ENCODE measurements around the gene SMYD3. TPM values are rescaled to one million over a fixed set of nuclear protein-coding genes. Genes with fewer than 3 reads are reported as not detected.

The SMYD3 gene
- total and polyA plus RNA-seq, 9 donors: 10.8 to 24.0 (median 13.7) TPM

GRCh38 chr1:246001837-246002230 is 505.2 kb downstream of the SMYD3 start:
- intact Hi-C loops (cut with DNase I): loop anchor here in 3 of 4 donors (5.0 to 10.0 kb wide), 2 partner anchors 845 to 847 kb away; partner anchors contain the start of gene KIF26B (in 2 of the 3)
- TF ChIP-seq EP300 (IDR thresholded peaks at IDR 0.05) (no peak), POLR2A (IDR thresholded peaks at IDR 0.05) (no peak), CTCF (IDR thresholded peaks at IDR 0.05) (no peak)

DNA sequence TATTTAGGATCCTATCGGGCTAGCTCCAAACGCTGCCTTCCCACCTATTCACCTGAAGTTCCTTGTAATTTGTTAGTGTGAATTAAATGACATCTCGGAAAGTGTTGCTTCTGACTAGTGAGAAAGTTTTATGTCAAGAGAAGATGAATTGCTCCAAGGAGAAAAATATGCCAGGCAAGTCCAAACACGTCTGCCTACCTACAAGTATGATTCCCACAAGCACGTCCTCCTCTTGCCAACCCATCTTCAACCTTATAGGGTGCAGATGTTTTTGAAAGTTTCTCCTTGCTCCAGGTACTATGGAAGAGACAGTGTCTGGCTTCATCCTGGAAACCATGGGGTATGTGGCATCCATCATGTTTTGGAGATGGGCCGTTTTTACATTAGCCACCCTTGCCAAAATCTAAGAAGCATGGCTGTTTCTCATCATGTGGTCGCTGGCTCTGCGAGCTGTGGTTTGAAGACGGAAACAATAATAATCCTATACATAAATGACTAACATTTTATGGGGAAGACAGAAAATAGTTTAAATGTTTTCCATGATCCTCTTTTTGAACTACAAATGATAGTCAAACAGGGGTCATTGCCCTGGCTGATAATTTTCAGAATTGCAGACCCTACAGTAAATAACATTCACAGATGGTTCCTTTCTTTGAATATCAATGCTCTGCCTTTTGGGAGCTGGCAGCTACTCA is 505.8 kb downstream of the SMYD3 start:
- no peak for DNase-seq
- TF ChIP-seq POLR2A (IDR thresholded peaks at IDR 0.05) (no peak), EP300 (IDR thresholded peaks at IDR 0.05) (no peak), CTCF (IDR thresholded peaks at IDR 0.05) (no peak)
- H3K4me3 ChIP-seq: no peak overlapping the region
- 61 to 75% (median 69%) methylated on average over 9 of the region's 9 CpGs for WGBS, 3 donors
- no peaks in the 10 kb centered on the region for H3K36me3 ChIP-seq
- H3K27me3 ChIP-seq: no peaks in the 10 kb centered on the region
- intact Hi-C loops (cut with DNase I): loop anchor here in 3 of 4 donors (5.0 to 10.0 kb wide), 2 partner anchors 844 to 846 kb away; partner anchors contain the start of gene KIF26B (in 2 of the 3)
- H3K9me3 ChIP-seq: no peaks in the 10 kb centered on the region
- H3K4me1 ChIP-seq (ENCODE audit: insufficient read depth): no peaks in the 10 kb centered on the region
- no peak overlapping the region for H3K27ac ChIP-seq

More at GRCh38 chr1:246001837-246002230, 505.2 kb downstream of the SMYD3 start:
- Histone ChIP-seq H3K27ac (no peak overlapping the region), H3K27me3 (no peaks in the 10 kb centered on the region), H3K36me3 (no peaks in the 10 kb centered on the region), H3K4me1 (ENCODE audit: insufficient read depth) (no peaks in the 10 kb centered on the region), H3K9me3 (no peaks in the 10 kb centered on the region), H3K4me3 (no peak overlapping the region)
- 50 to 73% (median 66%) methylated on average over 9 of the region's 9 CpGs for WGBS, 3 donors
- DNase-seq: no peak

GRCh38 chr1:246000638-246001015 is 506.5 kb downstream of the SMYD3 start:
- DNase-seq: no peak
- H3K9me3 ChIP-seq: no peaks in the 10 kb centered on the region
- no peak for TF ChIP-seq EP300 (IDR thresholded peaks at IDR 0.05)
- no peak for TF ChIP-seq POLR2A (IDR thresholded peaks at IDR 0.05)
- TF ChIP-seq CTCF (IDR thresholded peaks at IDR 0.05): no peak
- no peaks in the 10 kb centered on the region for H3K4me1 ChIP-seq (ENCODE audit: insufficient read depth)
- intact Hi-C loops (cut with DNase I): loop anchor here in 3 of 4 donors (5.0 to 10.0 kb wide), 2 partner anchors 843 to 846 kb away; partner anchors contain the start of gene KIF26B (in 2 of the 3)
- no peaks in the 10 kb centered on the region for H3K27me3 ChIP-seq
- 96 to 97% (median 97%) methylated on average over 5 of the region's 5 CpGs for WGBS, 3 donors
- H3K4me3 ChIP-seq: no peak overlapping the region
- H3K36me3 ChIP-seq: no peaks in the 10 kb centered on the region
- H3K27ac ChIP-seq: no peak overlapping the region

- intact Hi-C loops (cut with DNase I): loop anchor here in 3 of 4 donors (5.0 to 10.0 kb wide), 2 partner anchors 843 to 845 kb away; partner anchors contain the start of gene KIF26B (in 2 of the 3)
These were observed 507.1 kb downstream of the SMYD3 start for GRCh38 chr1:245999697-246000637.

More at GRCh38 chr1:245999697-246000637, 507.1 kb downstream of the SMYD3 start:
- H3K27ac ChIP-seq: no peak overlapping the region
- no peaks in the 10 kb centered on the region for H3K9me3 ChIP-seq
- H3K4me3 ChIP-seq: no peak overlapping the region
- H3K36me3 ChIP-seq: no peaks in the 10 kb centered on the region
- TF ChIP-seq POLR2A (IDR thresholded peaks at IDR 0.05): no peak
- no peak for TF ChIP-seq EP300 (IDR thresholded peaks at IDR 0.05)
- TF ChIP-seq CTCF (IDR thresholded peaks at IDR 0.05): no peak
- no peaks in the 10 kb centered on the region for H3K4me1 ChIP-seq (ENCODE audit: insufficient read depth)
- no peak for DNase-seq
- H3K27me3 ChIP-seq: no peaks in the 10 kb centered on the region
- whole genome bisulfite sequencing, 3 donors: 72 to 86% (median 81%) methylated on average over 10 of the region's 10 CpGs
